Measurements from ENCODE around the gene CLEC4M.
"Not testable (repeated sequence)": the region's sequence is repeated elsewhere in the genome, so short reads cannot be mapped to it uniquely, and the experiment has no call there.

CLEC4M gene

GRCh38 chr19:7734220-7735203 lies 28.5 kb upstream of the CLEC4M start:
- no peak for TF ChIP-seq GATA1 (IDR thresholded peaks at IDR 0.05; ENCODE audit: low read depth, low read length)
- TF ChIP-seq POLR2A (IDR thresholded peaks at IDR 0.05; ENCODE audit: low read length) = no peak
- no peak for DNase-seq

GRCh38 chr19:7736148-7736547 lies 26.9 kb upstream of the CLEC4M start:
- TF ChIP-seq GATA1 (IDR thresholded peaks at IDR 0.05; ENCODE audit: low read depth, low read length) = no peak
- no peak for TF ChIP-seq POLR2A (IDR thresholded peaks at IDR 0.05; ENCODE audit: low read length)

GRCh38 chr19:7737215-7737614 lies 25.8 kb upstream of the CLEC4M start:
- TF ChIP-seq POLR2A (IDR thresholded peaks at IDR 0.05; ENCODE audit: low read length) (no peak), GATA1 (IDR thresholded peaks at IDR 0.05; ENCODE audit: low read depth, low read length) (no peak)
- DNase-seq = no peak

More at GRCh38 chr19:7736148-7736547, 26.9 kb upstream of the CLEC4M start:
- no peak for DNase-seq

GRCh38 chr19:7738023-7738422 lies 25.0 kb upstream of the CLEC4M start:
- no peak for DNase-seq

GRCh38 chr19:7739211-7739755 lies 23.8 kb upstream of the CLEC4M start:
- TF ChIP-seq POLR2A (IDR thresholded peaks at IDR 0.05; ENCODE audit: low read length) = no peak
- TF ChIP-seq GATA1 (IDR thresholded peaks at IDR 0.05; ENCODE audit: low read depth, low read length) = no peak
- no peak for DNase-seq

More at GRCh38 chr19:7738023-7738422, 25.0 kb upstream of the CLEC4M start:
- TF ChIP-seq GATA1 (IDR thresholded peaks at IDR 0.05; ENCODE audit: low read depth, low read length) = no peak
- no peak for TF ChIP-seq POLR2A (IDR thresholded peaks at IDR 0.05; ENCODE audit: low read length)

GRCh38 chr19:7739801-7740681 lies 23.0 kb upstream of the CLEC4M start:
- TF ChIP-seq POLR2A (IDR thresholded peaks at IDR 0.05; ENCODE audit: low read length) = no peak
- DNase-seq = no peak

GRCh38 chr19:7740682-7741054 lies 22.4 kb upstream of the CLEC4M start:
- no peak for TF ChIP-seq POLR2A (IDR thresholded peaks at IDR 0.05; ENCODE audit: low read length)
- TF ChIP-seq GATA1 (IDR thresholded peaks at IDR 0.05; ENCODE audit: low read depth, low read length) = no peak

GRCh38 chr19:7742575-7742974 lies 20.5 kb upstream of the CLEC4M start:
- TF ChIP-seq GATA1 (IDR thresholded peaks at IDR 0.05; ENCODE audit: low read depth, low read length) (no peak), POLR2A (IDR thresholded peaks at IDR 0.05; ENCODE audit: low read length) (no peak)
- DNase-seq = no peak

More at GRCh38 chr19:7740682-7741054, 22.4 kb upstream of the CLEC4M start:
- no peak for DNase-seq

- DNase-seq = no peak
- TF ChIP-seq GATA1 (IDR thresholded peaks at IDR 0.05; ENCODE audit: low read depth, low read length) = no peak
- TF ChIP-seq POLR2A (IDR thresholded peaks at IDR 0.05; ENCODE audit: low read length) = no peak
Observed at GRCh38 chr19:7742991-7743390, 20.1 kb upstream of the CLEC4M start.

- TF ChIP-seq GATA1 (IDR thresholded peaks at IDR 0.05; ENCODE audit: low read depth, low read length) = no peak
- DNase-seq = no peak
Observed at GRCh38 chr19:7743425-7743841, 19.6 kb upstream of the CLEC4M start.

GRCh38 chr19:7744199-7744786 lies 18.8 kb upstream of the CLEC4M start:
- no peak for DNase-seq
- TF ChIP-seq GATA1 (IDR thresholded peaks at IDR 0.05; ENCODE audit: low read depth, low read length) = no peak
- TF ChIP-seq POLR2A (IDR thresholded peaks at IDR 0.05; ENCODE audit: low read length) = no peak

- TF ChIP-seq POLR2A (IDR thresholded peaks at IDR 0.05; ENCODE audit: low read length) (no peak), GATA1 (IDR thresholded peaks at IDR 0.05; ENCODE audit: low read depth, low read length) (no peak)
- DNase-seq = no peak
Observed at GRCh38 chr19:7744871-7745650, 18.0 kb upstream of the CLEC4M start.

- not testable (repeated sequence) for DNase-seq
Observed at GRCh38 chr19:7746306-7746705, 16.7 kb upstream of the CLEC4M start.

Measured in erythroblast (primary cell).